Putamen (tissue), 1 donor: ENCODE measurements around the gene TMEM92.
"Not testable (repeated sequence)": the region's sequence is repeated elsewhere in the genome, so short reads cannot be mapped to it uniquely, and the experiment has no call there.

Experiments used
- DNase-seq: peaks from one replicate; pipeline ENCODE4 v3.0.0-alpha.2; 2016; ENCODE audit warnings: low spot score

TMEM92 gene

GRCh38 chr17:50301891-50302584, 27.8 kb downstream of the TMEM92 start:
- no peak for DNase-seq

GRCh38 chr17:50303051-50303450, 28.8 kb downstream of the TMEM92 start:
- DNase-seq, result no peak

GRCh38 chr17:50303596-50303995, 29.3 kb downstream of the TMEM92 start:
- no peak for DNase-seq

- DNase-seq, result no peak
These were observed 30.6 kb downstream of the TMEM92 start for GRCh38 chr17:50304781-50305404.

- DNase-seq, result no peak
These were observed 33.4 kb downstream of the TMEM92 start for GRCh38 chr17:50307654-50308053.

- DNase-seq, result no peak
These were observed 34.4 kb downstream of the TMEM92 start for GRCh38 chr17:50308666-50309065.

- DNase-seq, result no peak
These were observed 36.3 kb downstream of the TMEM92 start for GRCh38 chr17:50310455-50311111.

GRCh38 chr17:50311112-50311460, 36.8 kb downstream of the TMEM92 start:
- no peak for DNase-seq

- no peak for DNase-seq
These were observed 37.2 kb downstream of the TMEM92 start for GRCh38 chr17:50311483-50311882.

- no peak for DNase-seq
These were observed 38.0 kb downstream of the TMEM92 start for GRCh38 chr17:50312308-50312707.

GRCh38 chr17:50314456-50315011, 40.3 kb downstream of the TMEM92 start:
- no peak for DNase-seq

- no peak for DNase-seq
These were observed 41.8 kb downstream of the TMEM92 start for GRCh38 chr17:50316016-50316587.

- not testable (repeated sequence) for DNase-seq
These were observed 42.4 kb downstream of the TMEM92 start for GRCh38 chr17:50316660-50317059.

GRCh38 chr17:50317121-50317520, 42.9 kb downstream of the TMEM92 start:
- no peak for DNase-seq

- no peak for DNase-seq
These were observed 44.4 kb downstream of the TMEM92 start for GRCh38 chr17:50318501-50319285.

- DNase-seq, result no peak
These were observed 45.2 kb downstream of the TMEM92 start for GRCh38 chr17:50319306-50320004.

- no peak for DNase-seq
These were observed 48.0 kb downstream of the TMEM92 start for GRCh38 chr17:50322271-50322670.

GRCh38 chr17:50323060-50323459, 48.8 kb downstream of the TMEM92 start:
- DNase-seq, result no peak

- DNase-seq, result no peak
These were observed 51.6 kb downstream of the TMEM92 start for GRCh38 chr17:50325906-50326305.

GRCh38 chr17:50326831-50327364, 52.6 kb downstream of the TMEM92 start:
- no peak for DNase-seq
